GM12892 (cell line): ENCODE measurements around the gene GNAQ.

Experiments used
- POLR2A ChIP-seq: IDR thresholded peaks from 2 replicates; pipeline ENCODE4 v1.6.1; 2011; ENCODE audit warnings: low read depth, low read length, control low read depth
- POLR2AphosphoS5 ChIP-seq: IDR thresholded peaks from 2 replicates; pipeline ENCODE4 v1.6.1; 2011; ENCODE audit warnings: low read depth, low read length, control low read depth
- TAF1 ChIP-seq: IDR thresholded peaks from 2 replicates; pipeline ENCODE4 v1.6.1; 2011; ENCODE audit warnings: low read depth, mild to moderate bottlenecking, control low read depth, low read length, borderline replicate concordance

DNA sequence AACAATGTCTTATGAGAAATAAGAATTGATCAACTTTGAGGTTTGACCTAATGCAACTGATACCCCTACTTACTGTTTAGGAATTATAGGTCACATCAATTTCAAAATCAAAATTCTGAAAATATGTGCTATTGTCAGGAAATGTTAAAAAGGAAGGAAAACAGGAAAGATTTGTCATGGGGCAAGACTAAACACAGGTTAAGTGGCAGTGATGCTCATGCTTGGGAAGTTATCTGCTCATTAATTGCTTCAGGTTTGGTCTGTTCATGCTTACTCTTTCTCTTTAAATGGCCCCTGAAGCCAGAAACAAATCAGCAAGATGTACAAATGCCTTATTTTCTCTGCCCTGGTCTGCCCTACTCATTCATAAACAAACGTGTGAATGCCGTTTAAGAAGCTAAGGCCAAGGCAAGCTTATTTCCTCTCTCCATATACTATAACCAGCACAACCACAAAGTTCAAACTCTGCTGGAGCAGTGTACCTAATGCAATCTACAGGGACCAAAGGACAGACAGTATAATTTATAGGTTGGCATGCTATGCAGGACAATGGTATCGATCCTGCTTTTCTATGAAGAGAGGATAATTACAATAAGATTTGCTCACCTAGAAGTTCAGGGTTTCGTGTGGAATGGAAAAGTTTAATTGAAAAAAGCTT lies 177.2 kb downstream of the GNAQ start:
- TF ChIP-seq POLR2AphosphoS5 (no peak), TAF1 (no peak), POLR2A (no peak)
